Measurements from ENCODE around the gene ARPC2. TPM values are rescaled to one million over a fixed set of nuclear protein-coding genes. Genes with fewer than 3 reads are reported as not detected.

ARPC2 gene
- total RNA-seq, 1 experiment from 2014 or later: 187 TPM

- H3K4me3 ChIP-seq (replicated peaks in 1 of 2; ENCODE audit: low read depth in 1 of 2, low read length in 2 of 2): no peak overlapping the region
- H3K4me1 ChIP-seq (ENCODE audit: control insufficient read depth in 1 of 2, insufficient read depth in 2 of 2, low read length in 2 of 2): peaks cover 12 to 26% of the 10 kb centered on the region in 2 experiments
- no peaks in the 10 kb centered on the region for H3K9me3 ChIP-seq (ENCODE audit: control insufficient read depth in 1 of 2, insufficient read depth in 1 of 2, low read depth in 1 of 2, low read length in 2 of 2)
- ChIA-PET RAD21 (ENCODE audit: low non-redundant PET in 1 of 2, low total read pairs in 2 of 2, uncharacterized antibody in 2 of 2, unreplicated experiment in 2 of 2) (no interaction called here), CTCF (no interaction called here), POLR2A (no interaction called here)
- peaks cover 13% of the 10 kb centered on the region; the same call in 1 of the 2 replicates for H4K20me1 ChIP-seq (ENCODE audit: insufficient read depth)
- no peak for DNase-seq (ENCODE audit: low read depth, low spot score)
- no peaks in the 10 kb centered on the region for H3K9me2 ChIP-seq (ENCODE audit: insufficient read depth)
- no peak for ATAC-seq
- BruUV-seq (replicated peaks): no TSS peak
- no peak overlapping the region for H3K27ac ChIP-seq (ENCODE audit: low read depth, low read length)
- TF ChIP-seq EGR1 (IDR thresholded peaks at IDR 0.05; ENCODE audit: low read depth) (no peak), RAD21 (IDR thresholded peaks at IDR 0.05; ENCODE audit: low read depth) (no peak), POLR2A (IDR thresholded peaks at IDR 0.05; ENCODE audit: borderline replicate concordance, extremely low read depth, insufficient read depth, insufficient read length) (no peak), ZBTB33 (IDR thresholded peaks at IDR 0.05; ENCODE audit: extremely low read depth, insufficient replicate concordance, low read length) (no peak), SP1 (IDR thresholded peaks at IDR 0.05; ENCODE audit: low read depth) (no peak), ZFX (IDR thresholded peaks at IDR 0.05) (no peak), SRF (IDR thresholded peaks at IDR 0.05; ENCODE audit: low read depth) (no peak), JUND (IDR thresholded peaks at IDR 0.05) (no peak), ATF3 (IDR thresholded peaks at IDR 0.05) (no peak), SIN3A (IDR thresholded peaks at IDR 0.05; ENCODE audit: low read depth) (no peak), EZH2 (IDR thresholded peaks at IDR 0.05) (no peak), TCF7L2 (IDR thresholded peaks at IDR 0.05; ENCODE audit: borderline replicate concordance, extremely low read depth, insufficient read depth, insufficient read length) (no peak), REST (IDR thresholded peaks at IDR 0.05; ENCODE audit: low read depth) (no peak), EZH2phosphoT487 (IDR thresholded peaks at IDR 0.05; ENCODE audit: borderline replicate concordance) (no peak), ELF1 (IDR thresholded peaks at IDR 0.05; ENCODE audit: borderline replicate concordance, low read depth) (no peak)
- H3K79me2 ChIP-seq (ENCODE audit: insufficient read depth, low read length): peaks cover 79% of the 10 kb centered on the region
- intact Hi-C loops (cut with micrococcal nuclease): no loop called here
- H3K27me3 ChIP-seq (ENCODE audit: insufficient read depth, low read length): no peaks in the 10 kb centered on the region
- no peak overlapping the region for H2AFZ ChIP-seq (ENCODE audit: low read depth, low read length, poor library complexity, severe bottlenecking)
- no peak overlapping the region for H3K4me2 ChIP-seq (ENCODE audit: low read length)
- H3K36me3 ChIP-seq (ENCODE audit: control insufficient read depth in 1 of 2, insufficient read depth in 2 of 2, low read length in 2 of 2): peaks cover 5 to 17% of the 10 kb centered on the region in 2 experiments; a peak in 3 of 4 replicates
- no peak overlapping the region for H3K9ac ChIP-seq (ENCODE audit: low read length)
These were observed 2.9 kb downstream of the ARPC2 start for GRCh38 chr2:218219934-218220333.

Measured in HCT116 (cell line).